CD4-positive, alpha-beta T cell treated with Interleukin-1 beta for 1 hour (primary cell): ENCODE results near the gene FLNB.
"Not testable (repeated sequence)": the region's sequence is repeated elsewhere in the genome, so short reads cannot be mapped to it uniquely, and the experiment has no call there.

ENCODE experiments used
- DNase-seq, 2 donors: peaks; one replicate each; pipeline ENCODE4 v3.0.0-alpha.2; 2020 to 2022

Gene FLNB

DNA sequence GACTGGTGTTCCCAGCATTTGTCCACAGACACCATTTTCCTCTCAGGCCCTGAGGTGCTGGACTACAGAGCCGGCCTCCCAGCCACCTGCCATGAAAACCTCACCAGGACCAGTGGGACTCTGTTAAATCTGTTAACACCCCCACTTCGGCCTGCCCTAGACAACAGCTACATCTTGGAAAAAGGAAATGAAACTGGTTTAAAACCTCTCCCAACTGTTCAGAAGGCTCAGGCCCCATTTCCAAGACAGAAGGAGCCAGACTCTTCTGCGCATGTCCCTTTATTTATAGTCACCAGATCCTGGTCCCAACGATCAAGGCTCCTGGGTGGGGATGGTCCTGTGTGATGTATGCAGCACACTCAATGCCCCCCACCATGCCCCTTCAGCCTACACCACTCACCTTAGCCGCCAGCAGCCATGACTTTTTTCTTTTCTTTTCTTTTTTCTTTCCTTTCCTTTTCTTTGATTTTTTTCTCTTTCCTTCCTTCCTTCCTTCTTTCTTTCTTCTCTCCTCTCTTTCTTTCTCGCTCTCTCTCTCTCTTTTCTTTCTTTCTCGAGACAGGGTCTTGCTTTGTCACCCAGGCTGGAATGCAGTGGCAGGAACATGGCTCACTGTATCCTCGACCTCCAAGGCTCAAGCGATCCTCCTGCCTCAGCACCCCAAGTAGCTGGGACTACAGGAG, 25.5 kb upstream of the FLNB start:
- DNase-seq, result peak in 1 of 2 donors; percentile 17

- peak; percentile 45 to 77 for DNase-seq
Measured at GRCh38 chr3:57983734-57984518, 24.3 kb upstream of the FLNB start.

DNA sequence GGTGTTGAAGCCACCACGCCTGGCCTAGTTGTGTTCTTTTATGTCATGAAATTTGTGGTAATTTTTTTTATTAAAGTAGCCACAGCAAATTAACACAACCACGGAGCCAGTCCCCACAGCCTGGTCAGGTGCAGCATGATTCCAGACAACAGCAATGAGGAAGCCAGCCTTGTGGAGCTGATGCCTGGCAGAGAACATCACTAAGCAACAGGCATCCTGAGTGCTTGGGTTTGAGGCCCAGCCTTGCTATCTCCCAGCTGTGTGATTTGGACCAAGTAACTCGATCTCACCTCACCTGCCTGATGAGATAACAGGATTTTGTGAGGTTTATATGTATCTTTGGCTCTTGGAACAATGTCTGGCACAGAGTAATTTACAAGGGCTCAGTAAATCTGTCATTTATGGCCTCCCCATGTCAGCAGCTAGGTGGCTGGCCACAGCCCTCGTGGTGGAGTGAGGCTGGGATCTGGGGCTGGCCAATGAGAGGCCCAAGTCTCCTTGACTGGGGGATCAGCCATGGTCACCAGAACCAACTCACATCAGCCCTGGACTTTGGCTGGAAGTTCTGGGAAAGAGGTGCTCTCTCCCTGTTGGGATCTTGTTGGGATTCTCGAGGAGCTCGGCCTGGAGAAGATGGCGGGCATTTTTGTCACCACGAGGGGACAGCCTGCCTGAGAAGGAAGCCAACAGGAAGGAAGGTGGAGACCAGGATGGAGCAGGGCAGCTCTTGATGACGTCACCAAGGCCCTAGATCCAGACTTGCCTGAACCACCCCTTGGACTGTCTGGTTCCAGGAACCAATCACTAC, 22.8 kb upstream of the FLNB start:
- no peak for DNase-seq

GRCh38 chr3:57985984-57986246, 22.3 kb upstream of the FLNB start:
- no peak for DNase-seq

DNA sequence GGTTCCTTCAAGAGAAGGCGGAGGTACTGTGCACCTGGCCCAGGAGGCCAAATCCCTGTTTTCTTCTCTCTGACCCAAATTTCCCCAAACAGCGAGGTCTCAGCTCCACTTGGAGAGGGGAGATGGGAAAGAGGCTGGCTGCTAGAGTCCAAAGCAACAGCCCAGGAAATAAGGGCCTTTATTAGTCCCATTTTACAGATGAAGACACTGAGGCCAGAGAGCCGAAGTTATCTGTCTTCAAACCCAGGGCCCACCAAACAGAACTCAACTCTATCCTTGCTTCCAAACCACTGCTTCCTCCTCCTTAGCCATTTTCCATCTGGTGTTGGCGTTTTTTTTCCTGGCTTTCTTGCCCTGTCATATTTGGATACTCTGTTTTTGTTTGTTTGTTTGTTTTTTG, 22.0 kb upstream of the FLNB start:
- no peak for DNase-seq

- not testable (repeated sequence) for DNase-seq
Measured at GRCh38 chr3:57989198-57989597, 19.0 kb upstream of the FLNB start.

DNA sequence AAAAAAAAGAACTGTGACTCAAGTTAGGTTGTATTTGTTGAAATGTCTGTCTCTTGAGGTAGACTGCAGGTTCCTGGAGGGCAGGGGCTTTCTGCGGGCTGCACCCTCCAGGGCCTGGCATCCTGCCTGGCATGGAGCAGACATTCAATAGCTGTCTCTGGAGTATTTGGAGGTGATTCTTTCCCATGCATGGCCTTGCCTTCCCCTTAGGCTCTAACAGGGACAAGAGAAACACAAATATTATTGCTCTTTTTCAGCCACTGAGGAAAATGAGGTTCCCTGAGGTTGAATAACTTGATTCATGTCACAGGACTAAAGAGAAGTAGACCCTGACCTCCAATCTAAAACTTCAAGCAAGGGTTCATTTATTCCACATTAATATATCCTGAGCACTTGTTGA, 18.6 kb upstream of the FLNB start:
- no peak for DNase-seq

- no peak for DNase-seq
Measured at GRCh38 chr3:57992452-57993213, 15.6 kb upstream of the FLNB start.

- DNase-seq, result no peak
Measured at GRCh38 chr3:57998366-57999283, 9.6 kb upstream of the FLNB start.

DNA sequence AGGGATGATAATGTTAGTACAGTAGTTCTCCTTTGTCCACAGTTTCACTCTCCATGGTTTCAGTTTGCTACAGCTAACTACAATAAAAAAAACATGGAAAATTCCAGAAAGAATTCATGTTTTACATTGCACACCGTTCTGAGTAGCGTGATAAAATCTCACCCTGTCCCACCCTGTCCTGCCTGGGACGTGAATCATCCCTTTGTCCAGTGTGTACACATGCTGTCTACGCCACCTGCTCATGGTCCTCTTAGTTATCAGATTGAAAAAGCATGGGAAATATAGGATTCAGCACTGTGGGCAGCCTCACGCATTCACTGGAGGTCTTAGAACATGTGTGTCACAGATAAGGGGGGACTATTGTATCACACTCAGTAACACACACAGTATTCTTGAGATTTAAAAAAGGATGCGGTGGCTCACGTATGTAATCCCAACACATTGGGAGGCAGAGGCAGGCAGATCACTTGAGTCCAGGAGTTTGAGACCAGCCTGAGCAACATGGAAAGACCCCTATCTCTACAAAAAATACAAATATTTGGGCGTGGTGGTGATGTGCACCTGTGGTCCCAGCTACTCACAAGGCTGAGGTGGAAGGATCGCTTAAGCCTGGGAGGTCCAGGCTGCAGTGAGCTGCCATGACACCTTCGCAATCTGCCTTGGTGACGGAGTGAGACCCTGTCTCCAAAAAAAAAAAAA, 8.7 kb upstream of the FLNB start:
- no peak for DNase-seq

GRCh38 chr3:58000306-58001085, 7.7 kb upstream of the FLNB start:
- no peak for DNase-seq

DNA sequence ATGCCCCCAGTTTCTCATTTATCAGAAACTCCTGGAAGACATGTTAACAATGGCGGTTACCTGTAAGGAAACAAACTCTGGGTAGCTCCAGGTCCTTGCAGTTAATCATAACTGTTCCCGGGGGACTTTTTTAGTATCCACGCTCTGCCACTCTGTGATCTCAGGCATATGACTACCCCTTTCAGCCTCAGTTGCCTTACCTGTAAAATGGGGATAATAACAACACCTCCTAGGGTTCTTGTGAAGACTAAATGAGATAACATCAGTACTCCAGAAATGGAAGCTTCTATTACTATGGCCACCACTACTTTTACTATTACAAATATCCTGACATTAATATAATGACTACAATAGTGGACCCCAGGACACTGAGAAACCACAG, 7.1 kb upstream of the FLNB start:
- no peak for DNase-seq

GRCh38 chr3:58001979-58002378, 6.2 kb upstream of the FLNB start:
- no peak for DNase-seq

DNA sequence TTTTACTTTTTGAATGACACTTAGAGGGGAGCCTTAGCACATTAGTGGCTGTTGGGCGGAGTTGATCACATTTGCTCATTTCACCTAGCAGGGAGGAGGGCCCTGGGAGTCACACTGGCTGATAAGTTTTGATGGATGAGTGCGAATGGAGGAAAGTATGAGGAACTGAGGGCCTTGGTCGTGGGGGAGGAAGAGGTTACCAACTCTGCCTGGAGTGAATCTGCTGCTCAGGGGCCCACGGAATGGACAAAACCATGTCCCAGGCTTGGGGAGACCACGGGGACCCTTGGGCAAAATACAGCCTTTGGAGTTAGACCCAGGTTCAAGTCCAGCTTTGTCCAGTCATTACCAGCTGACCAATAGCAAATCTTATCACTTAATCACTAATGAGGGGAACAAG, 5.1 kb upstream of the FLNB start:
- DNase-seq, result no peak

GRCh38 chr3:58004973-58005372, 3.2 kb upstream of the FLNB start:
- DNase-seq, result no peak

DNA sequence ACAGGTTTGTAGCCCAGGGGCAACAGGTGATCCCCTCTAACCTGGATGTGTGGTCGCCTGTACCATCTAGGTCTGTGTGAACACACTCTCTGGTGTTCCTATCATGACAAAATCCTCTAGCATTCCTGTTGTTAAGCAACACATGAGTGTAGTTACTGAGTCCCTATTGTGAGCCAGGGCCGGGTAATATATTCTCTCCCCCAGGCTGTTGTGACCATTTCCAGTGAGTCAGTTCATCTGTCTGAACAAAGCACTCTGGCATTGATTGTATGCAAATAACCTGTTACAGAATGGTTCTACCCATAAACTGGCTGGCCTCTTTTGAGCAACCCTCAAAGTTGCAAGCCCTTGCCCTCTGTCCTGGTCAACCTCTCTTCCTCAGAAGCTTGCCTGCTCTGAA, 2.6 kb upstream of the FLNB start:
- DNase-seq, result no peak

DNA sequence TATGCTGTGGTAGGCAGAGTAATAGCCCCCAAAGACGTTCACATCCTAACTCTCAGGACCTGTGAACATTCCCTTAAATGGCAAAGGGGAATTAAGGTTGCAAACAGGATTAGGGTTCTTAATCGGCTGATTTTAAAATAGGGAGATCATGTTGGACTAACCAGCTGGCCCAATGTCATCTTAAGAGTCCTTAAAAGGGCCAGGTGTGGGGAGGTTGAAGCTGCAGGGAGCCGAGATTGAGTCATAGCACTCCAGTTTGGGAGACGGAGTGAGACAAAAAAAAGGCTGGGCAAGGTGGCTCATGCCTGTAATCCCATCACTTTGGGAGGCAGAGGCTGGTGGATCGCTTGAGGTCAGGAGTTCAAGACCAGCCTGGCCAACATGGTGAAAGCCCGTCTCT, 1.6 kb upstream of the FLNB start:
- DNase-seq, result no peak

- DNase-seq, result peak; percentile 33 to 44
Measured at GRCh38 chr3:58009026-58009748, 965 bp downstream of the FLNB start.

DNA sequence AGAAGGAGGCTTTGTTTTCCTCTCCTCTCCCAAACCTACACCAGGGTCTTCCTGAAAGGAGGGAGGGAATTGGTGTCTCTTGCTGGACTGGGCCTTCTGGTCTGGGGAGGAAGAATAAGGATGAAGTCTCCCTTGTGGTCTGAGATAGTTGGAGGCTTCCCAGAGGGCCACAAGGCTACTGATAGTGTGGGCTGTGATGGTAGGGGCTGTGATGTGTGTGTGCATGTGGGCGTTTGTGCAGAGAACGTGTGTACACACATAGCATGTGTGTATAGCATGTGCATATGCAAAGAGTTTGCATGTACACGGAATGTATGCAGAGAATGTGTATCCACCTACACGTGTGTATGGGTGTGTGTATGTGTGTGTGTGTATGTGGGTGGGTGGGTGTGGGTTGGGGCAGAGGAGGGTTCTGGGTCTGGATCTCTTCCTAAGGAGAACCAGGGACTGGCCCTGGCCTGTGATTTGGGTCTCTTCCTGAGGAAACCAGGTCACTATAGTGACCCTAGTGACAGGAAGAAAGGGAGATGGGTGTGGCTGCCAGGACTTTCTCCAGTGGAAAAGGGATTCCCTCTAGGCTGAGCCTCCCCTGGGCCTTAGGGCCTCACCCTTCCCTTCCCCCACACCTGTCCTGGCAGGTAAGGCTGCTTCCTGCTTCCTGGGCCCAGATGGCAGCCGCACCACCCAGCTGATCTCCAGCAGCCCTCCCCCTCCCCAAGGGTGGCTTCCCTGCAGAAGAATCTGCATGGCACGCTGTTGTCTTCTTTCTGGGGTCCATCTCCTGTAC, 1.7 kb downstream of the FLNB start:
- no peak for DNase-seq
